22Rv1 (cell line): ENCODE data around the gene HOXA13.

Experiments used
- H3K27ac ChIP-seq: fragments of 450-650 bp; 2 replicates; pipeline ENCODE4 v1.5.1; 2017
- ZFX ChIP-seq: fragments of 450-650 bp; IDR thresholded peaks from 2 replicates; pipeline ENCODE4 v1.6.1; 2017; ENCODE audit warnings: antibody characterized with exemption, borderline replicate concordance
- TF ChIP-seq, protein P1 (sequence below): fragments of 450-650 bp; IDR thresholded peaks from 2 replicates; pipeline ENCODE4 v1.5.1; 2017; ENCODE audit warnings: mild to moderate bottlenecking

HOXA13 gene

DNA sequence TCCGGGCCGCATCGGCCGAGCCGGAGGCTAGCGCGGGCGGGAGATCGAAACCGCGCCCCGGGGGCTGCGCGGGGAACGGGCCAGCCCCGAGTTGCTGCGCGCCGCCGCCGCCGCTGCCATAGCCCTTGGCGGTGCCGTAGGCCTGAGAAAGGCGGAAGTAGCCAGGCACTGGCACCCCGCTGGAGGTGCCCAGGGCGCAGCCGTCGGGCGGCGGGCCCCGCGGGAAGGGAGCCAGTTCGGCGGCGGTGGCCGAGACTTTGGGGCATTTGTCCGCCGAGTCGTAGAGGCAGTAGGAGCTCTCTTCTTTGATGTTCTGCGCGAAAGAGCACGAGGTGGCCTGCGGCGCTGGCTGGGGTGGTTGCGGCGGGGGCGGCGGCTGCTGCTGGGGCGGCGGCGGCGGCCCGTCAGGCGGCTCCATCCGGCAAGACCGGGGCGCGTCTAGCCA is 26.4 kb downstream of the HOXA13 start:
- H3K27ac ChIP-seq: peak overlapping the region; percentile 81

DNA sequence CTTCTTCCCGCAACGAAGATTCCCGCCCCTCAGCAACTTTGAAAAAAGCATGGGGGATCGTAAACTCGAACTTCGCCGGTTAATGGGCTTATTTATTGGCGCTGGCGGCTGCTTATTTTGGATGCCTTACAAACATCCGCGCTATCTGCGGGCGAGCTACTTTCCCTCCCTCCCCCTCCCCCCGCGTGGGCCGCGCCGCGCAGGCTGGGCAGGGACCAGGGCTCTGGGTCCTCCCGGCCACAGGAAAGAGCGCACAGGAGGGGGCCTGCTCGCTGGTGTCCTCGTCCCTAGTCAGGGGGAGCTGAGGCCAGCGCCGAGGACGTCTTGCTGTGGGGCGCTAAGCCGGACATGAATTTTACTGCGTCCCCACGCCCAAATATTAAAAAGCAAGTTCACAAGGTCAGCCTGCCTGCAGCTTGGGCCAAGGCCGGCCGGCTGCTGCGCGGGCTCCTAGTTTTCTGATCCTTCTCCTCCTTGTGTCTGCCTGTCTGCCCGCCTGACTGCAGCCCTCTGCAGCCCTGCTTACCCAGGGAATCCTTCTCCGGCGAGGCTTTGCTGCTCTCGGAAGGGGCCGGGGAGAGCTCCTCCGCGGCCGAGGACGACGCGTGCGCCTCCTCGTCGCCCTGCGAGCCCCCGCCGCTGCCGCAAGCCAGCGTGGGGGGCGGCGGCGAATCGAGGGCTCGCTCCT is 26.9 kb downstream of the HOXA13 start:
- TF ChIP-seq, protein P1, sequence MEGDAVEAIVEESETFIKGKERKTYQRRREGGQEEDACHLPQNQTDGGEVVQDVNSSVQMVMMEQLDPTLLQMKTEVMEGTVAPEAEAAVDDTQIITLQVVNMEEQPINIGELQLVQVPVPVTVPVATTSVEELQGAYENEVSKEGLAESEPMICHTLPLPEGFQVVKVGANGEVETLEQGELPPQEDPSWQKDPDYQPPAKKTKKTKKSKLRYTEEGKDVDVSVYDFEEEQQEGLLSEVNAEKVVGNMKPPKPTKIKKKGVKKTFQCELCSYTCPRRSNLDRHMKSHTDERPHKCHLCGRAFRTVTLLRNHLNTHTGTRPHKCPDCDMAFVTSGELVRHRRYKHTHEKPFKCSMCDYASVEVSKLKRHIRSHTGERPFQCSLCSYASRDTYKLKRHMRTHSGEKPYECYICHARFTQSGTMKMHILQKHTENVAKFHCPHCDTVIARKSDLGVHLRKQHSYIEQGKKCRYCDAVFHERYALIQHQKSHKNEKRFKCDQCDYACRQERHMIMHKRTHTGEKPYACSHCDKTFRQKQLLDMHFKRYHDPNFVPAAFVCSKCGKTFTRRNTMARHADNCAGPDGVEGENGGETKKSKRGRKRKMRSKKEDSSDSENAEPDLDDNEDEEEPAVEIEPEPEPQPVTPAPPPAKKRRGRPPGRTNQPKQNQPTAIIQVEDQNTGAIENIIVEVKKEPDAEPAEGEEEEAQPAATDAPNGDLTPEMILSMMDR: no peak
- no peak for TF ChIP-seq ZFX
- peak overlapping the region; percentile 81 for H3K27ac ChIP-seq

More for the DNA sequence above, 26.4 kb downstream of the HOXA13 start:
- no peak for TF ChIP-seq ZFX
- TF ChIP-seq, protein P1: no peak

DNA sequence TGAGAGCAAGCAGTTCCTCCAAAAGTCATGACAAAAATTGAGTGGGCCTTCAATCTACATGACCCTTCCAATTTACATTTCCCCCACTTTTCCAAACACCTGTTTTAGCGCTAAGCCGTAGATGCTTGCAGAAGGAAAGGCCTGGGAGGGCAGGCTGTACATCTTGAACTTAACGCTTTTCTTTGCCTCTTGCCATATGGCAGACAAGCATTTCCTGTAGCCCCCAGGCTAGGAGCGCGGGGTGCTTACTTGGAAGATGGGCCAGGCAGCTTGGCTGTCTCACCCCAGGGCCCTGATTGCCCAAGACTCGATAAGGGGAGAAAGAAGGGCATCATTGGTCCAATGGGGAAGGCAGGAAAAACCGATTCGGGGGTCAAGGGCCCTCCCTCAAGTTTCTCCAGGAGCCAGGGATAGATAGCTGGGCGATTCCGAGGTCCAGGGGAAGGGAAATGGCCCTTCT is 27.5 kb downstream of the HOXA13 start:
- TF ChIP-seq, protein P1: no peak
- no peak for TF ChIP-seq ZFX
- peak overlapping the region; percentile 81 for H3K27ac ChIP-seq

DNA sequence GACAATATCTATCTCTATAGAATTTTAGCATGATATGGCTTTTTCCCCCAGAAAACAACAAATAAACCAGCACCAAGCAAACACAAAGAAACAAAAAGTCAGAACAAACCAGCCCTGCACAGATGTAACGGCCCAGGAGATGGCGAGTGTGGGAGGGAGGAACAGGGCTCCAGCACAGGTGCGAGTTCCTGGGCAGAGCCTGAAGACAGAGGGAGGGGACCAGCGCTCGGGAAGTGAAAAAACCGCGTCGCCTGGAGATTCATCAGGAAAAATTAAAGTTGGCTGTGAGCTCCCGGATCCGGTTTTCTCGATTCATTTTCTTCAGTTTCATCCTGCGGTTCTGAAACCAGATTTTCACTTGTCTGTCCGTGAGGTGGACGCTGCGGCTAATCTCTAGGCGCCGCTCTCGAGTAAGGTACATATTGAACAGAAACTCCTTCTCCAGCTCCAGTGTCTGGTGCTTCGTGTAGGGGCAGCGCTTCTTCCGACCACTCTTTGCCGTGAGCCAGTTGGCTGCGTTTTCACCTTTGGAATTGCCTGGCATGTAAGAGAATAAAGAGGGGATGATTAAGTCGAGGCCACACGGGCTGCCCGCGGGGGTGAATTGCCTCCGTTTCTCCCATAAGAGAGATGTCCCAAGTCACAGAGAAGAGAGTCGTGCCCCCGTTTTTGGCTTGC is 28.1 kb downstream of the HOXA13 start:
- no peak for TF ChIP-seq ZFX
- TF ChIP-seq, protein P1: peak; percentile 77
- H3K27ac ChIP-seq: peak overlapping the region; percentile 81

DNA sequence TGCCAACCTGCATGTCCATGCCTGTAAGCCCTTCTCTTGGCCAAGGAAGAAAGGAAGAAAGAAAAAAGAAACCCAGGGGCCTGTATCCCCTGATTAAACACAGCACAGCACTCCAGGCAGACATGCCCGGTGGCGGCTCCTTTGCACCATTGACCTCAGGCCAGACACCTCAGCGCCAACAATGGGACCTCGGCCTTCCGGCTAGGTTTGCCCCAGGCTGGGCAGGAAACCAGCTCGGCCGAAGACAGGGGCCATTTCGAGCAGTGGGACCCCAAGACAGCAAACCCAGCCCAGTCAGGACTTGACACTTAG is 28.6 kb downstream of the HOXA13 start:
- H3K27ac ChIP-seq: peak overlapping the region; percentile 81; the same call in 1 of the 2 replicates
- TF ChIP-seq, protein P1: no peak
- TF ChIP-seq ZFX: no peak

DNA sequence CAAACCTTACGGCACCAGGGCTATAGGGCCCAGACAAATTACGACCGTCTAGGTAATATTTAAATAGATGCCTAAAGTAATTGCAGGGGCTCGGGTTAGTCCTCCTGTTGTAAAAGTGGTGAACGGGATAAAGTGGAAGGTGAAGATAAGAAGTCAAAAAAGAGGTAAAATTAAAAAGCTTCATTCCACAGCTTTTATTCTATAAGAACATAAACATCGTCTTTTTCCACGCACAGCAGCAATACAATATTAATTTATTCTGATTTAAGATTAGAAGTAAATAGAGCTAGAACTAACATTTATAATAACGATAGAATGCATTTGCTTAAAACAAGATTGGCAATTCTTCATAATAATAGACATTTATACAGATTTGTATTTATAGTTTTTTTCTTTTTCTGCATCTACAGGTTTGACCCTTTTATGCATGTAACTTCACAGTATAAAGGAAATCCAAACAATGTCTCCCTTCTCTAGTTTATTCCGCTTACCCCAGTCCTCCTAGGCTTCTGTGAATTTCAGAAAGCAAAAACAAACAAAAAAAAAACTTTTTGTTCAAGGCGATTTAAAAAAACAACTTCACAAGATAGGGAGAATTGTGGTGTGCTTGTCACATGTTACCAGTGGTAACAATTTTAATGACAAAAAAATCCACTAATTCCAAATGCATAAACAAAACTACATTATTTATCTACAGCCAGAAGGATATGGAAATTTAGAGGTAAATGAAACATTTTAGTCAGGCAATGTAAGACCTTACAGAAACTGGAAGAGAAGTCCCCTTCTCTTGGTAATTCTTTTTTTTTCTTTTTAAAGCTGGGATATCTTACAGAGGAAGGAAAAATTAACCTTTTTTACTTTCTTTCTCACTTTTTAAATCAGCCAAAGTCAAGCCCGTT is 29.2 kb downstream of the HOXA13 start:
- TF ChIP-seq, protein P1: no peak
- no peak for TF ChIP-seq ZFX
- 0 out of 2 replicates have a peak overlapping the region, but pooled peaks have one; percentile 81 for H3K27ac ChIP-seq
